Calu3 (cell line): ENCODE measurements around the gene LCN10. TPM values are rescaled to one million over a fixed set of nuclear protein-coding genes. Genes with fewer than 3 reads are reported as not detected.

Experiments used
- BruUV-seq: library from RNA; stranded (reverse); fragments of 400-500 nt; replicated peaks from 2 replicates; lab custom pipeline; 2021; lab: Mats Ljungman, UMichigan
- CTCF ChIA-PET: fragments of 300-600 bp; sonication (Branson Sonifier 250); formaldehyde crosslinking; loops from one replicate; lab custom pipeline; 2022; ENCODE audit warnings: antibody characterized with exemption; lab: Charles Lee
- DNase-seq: peaks from one replicate; pipeline ENCODE4 v3.0.0; 2022
- H3K27ac Mint-ChIP-seq: one replicate; pipeline ENCODE4 v1.8.0; 2022; ENCODE audit warnings: mixed read lengths; ENCODE audit not compliant: unreplicated experiment
- H3K27me3 Mint-ChIP-seq: one replicate; pipeline ENCODE4 v1.8.0; 2022; ENCODE audit warnings: mixed read lengths; ENCODE audit not compliant: unreplicated experiment
- H3K36me3 Mint-ChIP-seq: one replicate; pipeline ENCODE4 v1.8.0; 2022; ENCODE audit warnings: mild to moderate bottlenecking, moderate library complexity, mixed read lengths; ENCODE audit not compliant: insufficient read depth, unreplicated experiment
- H3K4me1 Mint-ChIP-seq: one replicate; pipeline ENCODE4 v1.8.0; 2022; ENCODE audit warnings: mild to moderate bottlenecking, low read depth, mixed read lengths; ENCODE audit not compliant: unreplicated experiment
- H3K4me3 Mint-ChIP-seq: one replicate; pipeline ENCODE4 v1.8.0; 2022; ENCODE audit warnings: mild to moderate bottlenecking, low read depth, moderate library complexity, mixed read lengths; ENCODE audit not compliant: unreplicated experiment
- H3K9me3 Mint-ChIP-seq: one replicate; pipeline ENCODE4 v1.8.0; 2022; ENCODE audit warnings: low read depth, mixed read lengths; ENCODE audit not compliant: unreplicated experiment
- intact Hi-C: fragments of 100-400 bp; cut with micrococcal nuclease; formaldehyde crosslinking; loops from one replicate; pipeline ENCODE4 v1.10.0; 2022; ENCODE audit not compliant: unreplicated experiment
- total RNA-seq: library from RNA; stranded (reverse); gene quantifications from 2 replicates; pipeline ENCODE4 v1.2.3, GENCODE V29; 2022
- TF ChIP-seq, protein P1 (sequence below): fragments of 200-600 bp; IDR thresholded peaks from one replicate; pipeline ENCODE4 v1.8.0; 2022; ENCODE audit warnings: antibody characterized with exemption; ENCODE audit not compliant: unreplicated experiment

Gene LCN10
- total RNA-seq, 1 experiment from 2014 or later: 0.33 TPM

- DNase-seq: no peak
- Mint-ChIP-seq H3K4me1 (peaks cover 29% of the 10 kb centered on the region), H3K4me3 (no peak overlapping the region), H3K9me3 (no peaks in the 10 kb centered on the region), H3K27me3 (no peaks in the 10 kb centered on the region), H3K27ac (no peak overlapping the region), H3K36me3 (peaks cover 18% of the 10 kb centered on the region)
- CTCF ChIA-PET: no interaction called here
- BruUV-seq: no TSS peak
- TF ChIP-seq, protein P1, sequence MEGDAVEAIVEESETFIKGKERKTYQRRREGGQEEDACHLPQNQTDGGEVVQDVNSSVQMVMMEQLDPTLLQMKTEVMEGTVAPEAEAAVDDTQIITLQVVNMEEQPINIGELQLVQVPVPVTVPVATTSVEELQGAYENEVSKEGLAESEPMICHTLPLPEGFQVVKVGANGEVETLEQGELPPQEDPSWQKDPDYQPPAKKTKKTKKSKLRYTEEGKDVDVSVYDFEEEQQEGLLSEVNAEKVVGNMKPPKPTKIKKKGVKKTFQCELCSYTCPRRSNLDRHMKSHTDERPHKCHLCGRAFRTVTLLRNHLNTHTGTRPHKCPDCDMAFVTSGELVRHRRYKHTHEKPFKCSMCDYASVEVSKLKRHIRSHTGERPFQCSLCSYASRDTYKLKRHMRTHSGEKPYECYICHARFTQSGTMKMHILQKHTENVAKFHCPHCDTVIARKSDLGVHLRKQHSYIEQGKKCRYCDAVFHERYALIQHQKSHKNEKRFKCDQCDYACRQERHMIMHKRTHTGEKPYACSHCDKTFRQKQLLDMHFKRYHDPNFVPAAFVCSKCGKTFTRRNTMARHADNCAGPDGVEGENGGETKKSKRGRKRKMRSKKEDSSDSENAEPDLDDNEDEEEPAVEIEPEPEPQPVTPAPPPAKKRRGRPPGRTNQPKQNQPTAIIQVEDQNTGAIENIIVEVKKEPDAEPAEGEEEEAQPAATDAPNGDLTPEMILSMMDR: no peak
- intact Hi-C loops: no loop called here
Measured at GRCh38 chr9:136695955-136696354, 46.8 kb downstream of the LCN10 start.

DNA sequence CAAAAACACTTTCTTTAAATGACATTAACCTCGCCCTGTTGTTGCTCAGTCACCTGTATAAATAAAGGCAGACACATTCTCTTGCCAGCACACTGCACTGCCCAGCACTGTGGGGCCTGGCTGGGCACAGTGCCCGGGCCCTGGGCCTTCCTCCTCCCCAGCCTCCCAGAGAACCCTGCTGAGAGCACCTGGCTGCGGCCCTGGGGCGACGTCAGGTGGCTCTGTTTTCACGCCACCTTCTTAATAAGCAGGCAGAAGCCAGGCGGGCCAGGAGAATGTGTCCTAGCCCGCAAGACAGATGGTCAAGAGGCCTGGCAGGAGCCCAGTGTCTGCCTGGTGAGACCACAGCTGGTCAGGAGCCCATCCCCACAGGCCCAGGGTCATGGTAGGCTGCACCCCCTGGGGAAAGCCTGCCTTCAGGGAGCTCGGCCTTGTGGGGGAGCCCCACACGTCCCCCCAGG lies 47.3 kb downstream of the LCN10 start:
- Mint-ChIP-seq H3K4me1 (peaks cover 30% of the 10 kb centered on the region), H3K4me3 (peak overlapping the region; percentile 17), H3K9me3 (no peaks in the 10 kb centered on the region), H3K27ac (no peak overlapping the region), H3K27me3 (no peaks in the 10 kb centered on the region), H3K36me3 (peaks cover 18% of the 10 kb centered on the region)
- DNase-seq: peak; percentile 80
- intact Hi-C loops: no loop called here
- no TSS peak for BruUV-seq
- TF ChIP-seq, protein P1: no peak
- CTCF ChIA-PET: no interaction called here

GRCh38 chr9:136694872-136695247 lies 47.9 kb downstream of the LCN10 start:
- TF ChIP-seq, protein P1: no peak
- intact Hi-C loops: no loop called here
- no peaks in the 10 kb centered on the region for H3K9me3 Mint-ChIP-seq
- no peaks in the 10 kb centered on the region for H3K27me3 Mint-ChIP-seq
- H3K27ac Mint-ChIP-seq: no peak overlapping the region
- no peak for DNase-seq
- CTCF ChIA-PET: no interaction called here
- peaks cover 18% of the 10 kb centered on the region for H3K36me3 Mint-ChIP-seq
- no TSS peak for BruUV-seq
- peaks cover 36% of the 10 kb centered on the region for H3K4me1 Mint-ChIP-seq
- peak overlapping the region; percentile 17 for H3K4me3 Mint-ChIP-seq

GRCh38 chr9:136694163-136694871 lies 48.4 kb downstream of the LCN10 start:
- H3K27ac Mint-ChIP-seq: no peak overlapping the region

More at GRCh38 chr9:136694163-136694871, 48.4 kb downstream of the LCN10 start:
- H3K4me3 Mint-ChIP-seq: no peak overlapping the region
- peak; percentile 73 for DNase-seq
- peaks cover 36% of the 10 kb centered on the region for H3K4me1 Mint-ChIP-seq
- intact Hi-C loops: no loop called here
- no TSS peak for BruUV-seq
- H3K9me3 Mint-ChIP-seq: no peaks in the 10 kb centered on the region
- peaks cover 18% of the 10 kb centered on the region for H3K36me3 Mint-ChIP-seq
- no peaks in the 10 kb centered on the region for H3K27me3 Mint-ChIP-seq
- TF ChIP-seq, protein P1: peak; percentile 86
- CTCF ChIA-PET: interaction anchor here (0.6 to 1.1 kb wide), 3 partner anchors 23 to 209 kb away, joined by 3 to 9 read pairs (median 3); no protein-coding TSS in a partner anchor
